GM21737 (cell line): Measurements from ENCODE around the gene ATXN1.

ENCODE experiments used
- ATAC-seq: cut with Tn5 transposase; IDR thresholded peaks from one replicate; pipeline ENCODE4 v1.9.1; 2021; ENCODE audit warnings: mild to moderate bottlenecking, moderate library complexity; ENCODE audit not compliant: unreplicated experiment

ATXN1 gene

DNA sequence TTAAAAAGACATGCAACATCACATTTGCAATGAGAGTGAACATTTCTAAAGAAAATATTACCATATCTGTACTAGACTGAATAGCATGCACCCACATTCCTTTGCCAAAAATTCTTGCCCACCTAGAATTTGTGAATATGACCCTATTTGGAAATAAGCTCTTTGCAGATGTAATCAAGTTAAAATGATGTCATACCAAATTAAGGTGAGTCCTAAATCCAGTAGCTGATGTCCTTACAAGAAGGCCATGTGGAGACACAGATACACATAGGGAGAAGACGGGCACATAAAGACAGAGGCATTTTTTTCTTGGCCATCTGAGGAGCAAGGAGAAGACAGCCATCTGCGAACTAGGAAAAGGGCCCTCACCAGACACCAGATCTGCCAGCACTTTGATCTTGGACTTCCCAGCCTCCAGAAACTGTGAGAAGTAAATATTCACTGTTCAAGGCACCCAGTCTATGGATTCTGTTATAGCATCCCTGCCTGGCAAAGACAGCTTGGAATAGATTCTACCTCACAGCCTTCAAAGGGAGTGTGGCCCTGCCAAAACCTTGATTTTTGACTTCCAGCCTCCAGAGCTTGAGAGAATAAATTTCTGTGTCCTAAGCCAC lies 22.8 kb upstream of the ATXN1 start:
- ATAC-seq = no peak

DNA sequence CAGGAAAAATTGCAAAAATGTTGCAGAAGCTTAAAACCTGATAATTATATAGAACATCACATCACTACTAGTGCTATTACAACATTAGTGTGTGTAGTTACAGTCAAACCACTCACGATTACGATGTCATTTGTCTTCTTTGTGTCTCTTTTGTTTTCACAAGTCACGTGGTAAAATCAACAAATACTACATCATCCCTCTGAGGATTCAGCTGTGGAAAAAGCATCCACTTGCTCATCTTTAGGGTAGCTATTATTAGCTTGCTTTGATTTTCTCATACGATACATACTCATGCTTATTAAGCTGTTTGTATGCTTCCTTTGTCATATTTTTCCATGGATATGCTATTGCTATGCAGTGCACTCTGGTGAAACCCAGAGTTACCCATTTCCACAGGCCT lies 22.2 kb upstream of the ATXN1 start:
- no peak for ATAC-seq

DNA sequence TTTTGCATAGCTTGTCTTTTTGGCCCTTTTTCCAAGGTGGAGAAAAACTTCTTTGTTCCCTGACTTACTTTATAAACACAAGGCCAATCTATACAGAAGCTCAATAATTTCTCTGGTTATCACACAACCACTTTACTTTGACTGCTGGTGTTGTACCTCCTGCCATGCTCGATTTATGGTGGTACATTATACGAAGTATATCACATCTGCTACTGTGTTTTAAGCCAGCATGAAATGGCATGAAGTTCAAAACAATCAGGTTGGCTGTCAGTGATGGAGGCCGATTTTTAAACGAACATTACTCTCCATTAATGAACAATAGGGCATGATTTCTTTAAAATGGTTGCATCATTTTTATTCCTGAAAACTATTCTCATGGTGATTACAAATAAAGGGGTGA lies 21.0 kb upstream of the ATXN1 start:
- no peak for ATAC-seq

DNA sequence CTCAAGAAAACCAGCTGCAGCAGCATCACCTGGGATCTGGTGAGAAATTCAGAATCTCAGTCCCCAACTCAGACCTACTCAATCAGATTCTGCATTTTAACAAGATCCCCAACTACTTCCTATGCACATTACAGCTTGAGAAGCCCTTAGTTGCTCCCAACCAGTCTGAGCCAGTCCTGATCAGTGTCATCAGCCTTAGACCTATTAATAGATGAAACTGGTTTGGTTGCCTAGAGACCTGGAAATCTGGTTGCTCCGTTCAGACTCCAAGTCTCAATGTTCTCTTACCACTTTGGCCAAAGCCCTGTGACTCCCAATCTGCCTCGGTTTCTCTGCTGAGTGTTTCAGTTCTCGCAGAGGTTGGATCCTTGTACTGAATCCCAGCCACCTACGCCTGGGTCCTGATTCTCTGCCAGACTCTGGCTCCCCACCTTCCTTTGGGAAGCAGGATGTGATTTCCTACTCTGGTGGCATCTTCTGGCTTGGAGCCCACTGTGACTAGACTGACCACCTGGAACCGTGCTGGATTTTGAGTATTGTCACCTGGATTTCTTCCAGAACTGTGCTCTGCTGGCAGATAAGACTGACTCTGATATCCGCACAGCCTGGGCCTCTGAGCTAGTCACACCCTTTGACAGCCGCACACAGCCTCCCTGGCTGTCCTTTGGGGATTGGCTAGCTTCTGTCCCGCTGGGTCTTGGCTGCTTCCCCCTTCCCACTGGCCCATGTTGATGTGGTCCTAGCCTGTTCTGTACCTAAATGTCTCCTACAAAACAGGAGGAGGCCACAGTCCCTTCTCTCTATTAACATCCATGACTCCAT lies 20.3 kb upstream of the ATXN1 start:
- ATAC-seq = no peak

DNA sequence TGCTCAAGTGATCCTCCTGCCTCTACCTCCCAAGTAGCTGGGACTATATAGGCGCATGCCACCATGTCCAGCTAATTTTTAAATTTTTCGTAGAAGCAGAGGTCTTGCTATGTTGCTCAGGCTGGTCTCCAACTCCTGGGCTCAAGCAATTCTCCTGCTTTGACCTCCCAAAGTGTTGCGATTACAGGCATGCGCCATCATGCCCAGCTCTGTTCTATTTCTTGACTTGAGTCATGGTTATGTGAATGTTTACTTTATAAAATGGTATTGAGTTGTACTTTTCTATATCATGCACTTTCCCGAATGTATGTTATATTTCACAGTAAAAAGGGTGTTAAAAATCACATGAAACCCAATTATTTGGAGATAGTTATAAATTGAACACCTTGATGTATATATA lies 17.3 kb upstream of the ATXN1 start:
- no peak for ATAC-seq

DNA sequence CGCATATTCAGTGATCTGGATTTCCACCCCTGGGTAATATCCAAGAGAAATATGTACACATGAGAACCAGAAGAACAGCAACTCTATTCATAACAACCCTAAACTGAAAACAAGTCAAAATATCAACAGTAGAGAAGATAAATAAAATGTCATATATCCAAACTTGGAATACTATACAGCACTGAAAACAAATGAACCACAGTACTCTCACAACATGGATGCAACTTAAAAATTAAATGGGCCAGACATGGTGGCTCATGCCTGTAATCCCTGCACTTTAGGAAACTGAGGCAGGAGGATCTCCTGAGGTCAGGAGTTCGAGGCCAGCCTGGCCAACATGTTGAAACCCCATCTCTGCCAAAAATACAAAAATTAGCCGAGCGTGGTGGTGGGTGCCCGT lies 16.5 kb upstream of the ATXN1 start:
- no peak for ATAC-seq

DNA sequence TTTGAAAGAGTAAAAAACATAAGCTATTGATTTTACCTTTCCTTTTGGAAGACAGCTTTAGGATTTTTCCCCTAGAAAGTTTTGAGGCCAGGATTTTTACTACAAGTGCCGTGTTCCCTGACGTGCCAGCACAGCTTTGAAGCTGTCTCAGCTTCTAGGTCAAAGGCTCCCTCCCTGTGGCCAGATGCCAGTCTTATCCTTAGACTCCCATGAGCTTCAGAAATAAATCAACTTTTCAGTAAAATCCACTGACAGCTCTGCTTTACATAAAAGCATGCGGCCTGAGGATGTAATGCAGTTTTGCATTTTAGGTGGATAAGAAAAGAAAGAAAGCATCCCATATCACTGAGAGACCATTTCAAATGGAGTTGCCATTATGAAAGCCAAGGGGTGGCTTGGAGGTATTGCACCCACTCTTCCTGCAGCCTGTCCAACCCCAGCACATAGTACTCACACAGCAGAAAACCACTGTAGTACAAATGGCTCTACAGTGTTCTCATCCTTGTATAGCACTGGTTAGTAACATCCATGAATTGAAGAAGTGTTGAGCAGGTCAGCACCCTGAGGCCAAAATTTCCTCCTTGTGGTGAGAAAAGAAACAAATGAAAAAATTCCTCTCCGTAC lies 15.2 kb upstream of the ATXN1 start:
- ATAC-seq = no peak

DNA sequence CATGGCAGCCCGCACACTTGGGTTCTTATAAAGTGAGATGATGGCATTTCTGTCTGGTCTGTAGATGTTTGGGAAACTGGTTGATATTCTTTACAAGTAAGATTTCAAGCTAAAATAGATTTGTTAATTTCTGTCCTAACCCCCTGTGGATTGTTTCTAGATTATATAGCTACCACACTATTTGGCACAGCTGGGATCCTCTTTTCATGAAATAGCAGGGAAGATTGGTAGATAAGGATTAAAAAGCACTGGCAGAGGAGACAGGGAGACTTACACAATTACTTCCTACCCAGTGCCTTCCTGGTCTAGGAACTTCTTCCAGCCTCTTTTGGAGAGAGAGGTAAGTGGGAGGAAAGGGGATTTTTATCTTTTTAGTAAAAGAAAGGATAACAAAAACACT lies 13.2 kb upstream of the ATXN1 start:
- no peak for ATAC-seq

DNA sequence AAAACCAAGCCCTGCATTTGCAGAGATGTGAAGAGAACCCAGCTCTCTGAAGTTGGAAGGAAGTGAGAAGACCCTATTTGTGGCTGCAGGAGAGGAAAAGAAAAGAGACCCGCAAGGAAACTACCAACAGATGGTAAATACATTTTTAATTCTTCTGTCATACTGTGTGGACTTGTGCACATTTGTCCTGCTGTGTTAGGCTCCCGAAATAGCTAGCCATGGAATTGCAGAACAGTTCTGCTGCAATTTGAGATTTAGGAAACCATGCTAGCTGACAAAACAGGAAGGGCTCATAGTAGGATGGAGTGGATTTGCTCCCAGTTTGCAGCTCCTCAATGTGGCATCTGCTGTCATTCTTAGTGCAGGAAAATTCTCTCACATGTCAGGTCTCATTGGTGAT lies 12.1 kb upstream of the ATXN1 start:
- ATAC-seq = no peak

DNA sequence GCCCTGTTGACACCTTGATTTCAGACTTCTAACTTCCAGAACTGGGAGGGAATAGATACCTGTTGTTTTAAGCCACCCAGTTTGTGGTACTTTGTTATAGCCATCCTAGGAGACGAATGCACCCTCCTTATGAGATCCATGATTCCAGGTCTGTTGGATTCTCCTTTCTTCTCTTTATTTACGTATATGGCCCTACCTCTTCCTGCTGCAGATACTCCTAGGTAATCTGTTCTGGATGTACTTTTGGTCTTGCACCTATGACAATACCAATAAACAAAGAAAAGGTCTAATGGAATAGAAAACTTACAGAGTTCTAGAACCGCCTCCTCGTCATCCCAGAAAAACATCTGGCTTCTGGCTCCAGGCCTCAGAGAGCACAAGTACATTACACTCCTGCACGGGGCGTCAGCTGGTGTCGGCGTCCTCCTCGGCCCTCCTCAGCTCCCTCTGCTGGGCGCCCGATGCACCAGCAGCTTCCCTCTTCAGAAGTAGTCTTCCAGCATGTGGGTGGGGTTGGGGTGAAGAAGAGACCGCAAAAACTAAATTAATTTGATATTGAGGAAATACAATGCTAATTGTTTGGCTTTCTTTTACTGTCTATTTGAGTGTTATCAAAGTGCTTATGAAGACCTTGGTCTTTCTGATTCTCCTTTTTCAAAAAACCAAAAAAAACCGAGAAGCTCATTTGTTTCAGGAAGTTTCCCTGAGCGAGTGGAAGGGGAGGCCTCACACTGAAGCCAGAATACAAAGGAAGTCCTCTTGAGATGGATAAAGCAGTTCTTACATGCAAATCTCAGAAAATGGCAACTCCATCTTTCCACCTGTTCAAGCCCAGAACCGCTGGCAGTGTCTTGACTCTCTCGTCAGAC lies 9.7 kb upstream of the ATXN1 start:
- peak; percentile 70 for ATAC-seq

DNA sequence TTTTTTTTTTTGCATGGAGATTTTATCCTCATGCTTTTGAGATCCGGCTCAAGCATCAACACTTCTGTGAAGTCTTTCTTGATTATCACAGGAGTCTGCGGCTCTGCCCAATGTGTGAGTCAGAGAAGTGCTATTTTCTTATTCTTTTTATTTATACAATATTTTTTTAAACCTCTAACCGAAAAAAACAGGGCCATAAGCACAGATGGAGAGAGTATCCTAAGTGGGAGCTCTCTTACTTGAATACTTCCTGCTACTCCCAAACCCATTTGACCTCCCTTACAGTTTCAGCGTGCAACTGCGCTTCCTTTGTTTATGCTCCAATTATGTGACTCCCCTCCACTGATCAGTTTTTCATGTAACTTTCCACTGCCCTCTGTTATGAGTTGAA lies 8.7 kb upstream of the ATXN1 start:
- no peak for ATAC-seq

DNA sequence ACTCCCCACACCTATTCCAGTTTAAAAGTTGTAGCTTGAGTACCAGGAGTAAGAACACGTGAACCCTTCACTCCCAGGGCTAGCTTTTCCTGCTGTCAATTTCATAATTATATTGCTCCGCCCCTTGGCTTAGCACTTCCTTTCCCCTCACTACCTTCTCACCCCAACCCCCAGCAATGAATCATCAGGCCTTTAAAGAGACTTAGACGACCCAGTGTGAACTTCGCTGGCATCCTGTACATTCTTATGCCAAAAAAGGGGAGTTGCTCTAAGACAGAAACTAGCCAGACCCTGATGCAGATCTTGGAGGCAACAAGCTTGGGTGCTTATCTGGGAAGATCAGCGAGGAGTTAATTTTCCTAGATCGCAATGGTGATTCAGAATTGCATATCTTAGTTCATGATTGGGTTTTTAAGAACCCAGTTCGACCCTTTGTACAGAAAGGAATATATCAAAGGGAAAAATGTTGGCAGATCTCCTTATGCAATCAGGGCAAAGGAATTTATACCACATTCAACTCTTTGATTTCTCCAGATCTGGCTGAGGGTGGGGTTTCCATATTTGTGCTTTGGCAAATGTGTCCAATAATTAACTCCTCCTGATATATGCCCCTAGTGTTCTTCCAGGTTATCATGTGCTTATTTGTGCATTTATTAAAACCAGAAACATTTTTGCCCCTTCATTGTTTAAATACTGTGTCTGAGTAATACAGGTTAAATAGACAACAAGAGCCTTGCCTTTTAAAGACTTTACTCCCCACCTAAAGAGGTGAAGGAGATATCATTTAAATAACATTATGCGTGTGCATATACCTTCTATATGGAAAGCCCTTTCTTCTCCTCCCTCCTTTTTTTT lies 8.1 kb upstream of the ATXN1 start:
- no peak for ATAC-seq

DNA sequence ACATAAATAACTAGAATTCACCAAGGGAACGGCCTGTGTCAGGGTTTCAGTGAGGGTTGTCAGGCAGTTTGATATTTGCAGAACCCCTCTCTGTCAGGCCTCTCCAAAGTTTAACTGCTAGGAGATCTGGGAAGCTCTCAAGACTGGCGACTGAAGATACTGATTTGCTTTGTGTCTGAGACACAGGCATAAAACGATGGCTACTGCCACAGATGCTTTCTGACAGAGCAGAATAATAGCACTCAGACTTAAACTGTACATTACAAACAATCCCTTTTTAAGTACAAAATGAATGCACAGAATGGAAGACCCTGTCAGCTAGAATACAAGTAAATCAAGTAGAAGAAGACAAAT lies 7.2 kb upstream of the ATXN1 start:
- no peak for ATAC-seq

DNA sequence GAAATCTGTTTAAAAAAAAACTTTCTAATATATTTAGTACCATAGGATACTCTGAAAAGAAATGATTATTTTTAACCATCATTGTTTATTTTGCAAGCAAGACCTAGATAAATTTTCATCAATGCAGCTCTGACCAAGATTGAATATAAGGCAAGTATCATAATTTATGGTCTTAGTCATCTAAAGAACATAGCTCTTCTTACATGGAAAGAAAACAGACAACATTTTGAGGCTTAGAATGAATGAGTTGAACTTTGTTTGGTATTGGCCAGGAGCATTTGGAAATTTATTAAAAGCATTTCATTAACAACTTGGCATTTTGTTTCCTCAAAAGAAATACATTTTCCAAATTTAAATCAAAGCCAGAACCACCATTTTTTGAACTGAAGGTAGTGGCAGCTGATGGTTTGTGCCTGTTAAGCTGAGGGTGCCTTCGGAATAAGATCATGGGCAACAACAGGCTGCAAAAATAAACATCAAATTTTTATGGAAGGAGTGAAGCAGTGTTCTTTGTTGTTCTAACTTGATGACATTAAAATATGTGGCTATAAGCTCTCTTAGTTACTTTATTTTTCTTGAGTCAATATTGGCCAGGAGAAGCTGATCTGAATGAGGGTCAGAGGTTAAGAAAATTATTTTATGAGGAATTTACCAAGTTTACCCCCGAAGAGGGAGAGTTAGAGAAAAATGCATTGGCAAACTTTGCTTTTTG lies 6.7 kb upstream of the ATXN1 start:
- ATAC-seq = no peak

DNA sequence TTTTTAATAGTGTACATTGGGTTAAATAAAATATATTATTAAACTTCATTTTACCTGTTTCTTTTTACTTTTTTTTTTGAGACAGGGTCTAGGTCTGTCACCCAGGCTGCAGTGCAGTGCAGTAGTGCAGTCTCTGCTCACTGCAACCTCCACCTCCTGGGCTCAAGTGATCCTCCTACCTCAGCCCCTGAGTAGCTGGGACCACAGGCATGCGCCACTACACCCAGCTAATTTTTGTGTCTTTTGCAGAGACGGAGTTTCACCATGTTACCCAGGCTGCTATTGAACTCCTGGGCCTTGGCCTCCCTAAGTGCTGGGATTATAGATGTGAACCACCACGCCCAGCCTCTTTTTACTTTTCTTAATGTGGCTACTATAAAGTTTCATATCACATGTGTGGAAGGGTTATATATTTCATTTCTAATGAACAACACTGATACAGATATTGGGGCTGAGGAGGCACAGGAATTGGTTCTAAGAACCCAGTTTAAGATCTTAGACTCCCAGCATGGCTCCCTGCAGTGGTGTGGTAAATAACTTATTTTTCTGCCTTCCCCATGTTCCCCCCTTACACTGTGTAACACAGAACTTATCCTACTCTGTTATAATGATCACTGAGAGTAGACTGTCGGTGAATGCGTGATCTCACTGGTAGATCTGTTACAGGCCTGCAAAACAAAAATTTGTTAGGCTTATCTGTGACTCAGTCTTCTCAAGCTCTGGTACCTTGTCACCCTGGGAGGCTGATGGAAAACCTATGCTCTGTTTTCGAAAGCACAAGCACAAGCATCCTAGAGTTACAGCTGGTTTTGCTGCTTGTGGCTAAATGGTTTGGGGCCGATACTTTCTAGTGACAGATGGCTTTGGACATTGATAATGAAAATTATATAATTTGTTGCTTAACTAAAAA lies 5.8 kb upstream of the ATXN1 start:
- no peak for ATAC-seq

DNA sequence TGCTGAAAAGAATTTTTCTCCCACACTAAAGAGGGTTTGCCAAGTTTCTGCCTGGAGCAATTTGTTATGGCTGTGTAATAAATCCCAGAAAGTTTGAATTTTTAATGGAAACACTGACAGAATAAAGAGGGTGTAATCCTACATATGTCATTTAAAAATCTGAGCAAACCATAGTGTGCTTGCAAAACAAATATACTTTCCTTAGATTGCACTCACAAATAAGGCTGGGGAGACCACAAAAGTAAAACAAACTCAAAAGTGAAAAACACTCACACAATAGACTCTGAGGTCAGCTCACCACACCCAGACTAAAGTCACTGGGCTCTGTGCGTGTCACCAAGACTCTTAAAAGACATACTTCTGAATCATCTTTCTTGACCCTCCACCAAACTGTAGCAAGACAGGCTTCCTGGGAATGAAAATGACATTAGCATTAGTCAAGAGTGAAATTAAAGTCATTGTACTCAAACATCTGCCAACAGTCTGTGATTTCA lies 4.8 kb upstream of the ATXN1 start:
- no peak for ATAC-seq

DNA sequence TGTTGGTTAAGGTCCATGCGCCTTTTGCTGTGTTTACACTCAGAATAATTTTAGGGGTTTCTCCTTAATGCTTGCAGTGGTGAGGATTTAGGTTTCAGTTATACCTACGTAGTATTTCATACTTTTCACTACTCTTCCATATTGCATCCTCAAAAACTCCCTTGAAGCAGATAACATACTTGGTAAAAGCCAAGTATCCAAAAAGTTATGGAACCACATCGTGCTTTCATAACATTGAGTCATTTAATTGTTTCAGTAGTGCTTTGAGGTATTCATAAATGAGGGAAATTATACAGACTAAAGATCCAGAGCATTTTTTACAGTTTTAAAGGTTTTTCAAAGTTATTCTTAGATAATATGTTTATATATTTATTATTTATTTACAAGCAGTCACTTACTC lies 4.0 kb upstream of the ATXN1 start:
- no peak for ATAC-seq

DNA sequence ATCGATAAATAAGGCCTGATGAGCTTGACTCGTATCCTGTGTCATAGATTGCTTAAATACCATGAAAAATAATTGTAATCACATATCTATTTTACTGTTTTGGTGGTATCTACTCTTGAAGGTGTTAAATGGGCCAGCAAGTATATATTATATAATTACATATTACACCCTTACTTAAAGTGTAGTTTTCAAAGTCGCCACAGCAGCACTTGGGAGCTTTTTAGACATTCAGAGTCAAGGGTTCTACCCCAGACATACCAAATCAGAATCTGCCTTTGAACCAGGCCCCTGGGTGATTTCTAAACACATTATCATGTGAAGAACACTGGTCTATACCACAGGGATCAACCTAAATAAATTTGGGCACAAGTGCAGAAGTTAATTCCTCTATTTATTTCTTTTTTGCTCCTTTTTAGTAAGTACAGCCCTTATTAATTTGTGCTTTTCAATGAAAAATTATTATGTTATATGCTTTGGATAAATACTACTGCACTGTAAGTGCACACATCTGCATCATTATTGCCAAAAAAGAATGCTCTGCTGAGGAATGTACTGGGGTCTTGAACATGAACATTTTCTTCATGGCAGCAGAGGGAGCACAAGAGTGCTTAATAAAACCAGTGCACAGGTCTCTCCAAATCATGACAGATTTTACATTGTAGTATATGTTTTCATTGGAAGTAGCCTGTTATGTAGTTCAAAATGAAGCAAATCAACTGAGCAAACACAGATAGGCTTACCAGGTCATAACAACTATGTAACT lies 3.1 kb upstream of the ATXN1 start:
- no peak for ATAC-seq
